Measurements from ENCODE around the gene ADGRG7.
A peak's percentile ranks its signal among the peaks of the same experiment; 100 is the strongest.

The ADGRG7 gene

DNA sequence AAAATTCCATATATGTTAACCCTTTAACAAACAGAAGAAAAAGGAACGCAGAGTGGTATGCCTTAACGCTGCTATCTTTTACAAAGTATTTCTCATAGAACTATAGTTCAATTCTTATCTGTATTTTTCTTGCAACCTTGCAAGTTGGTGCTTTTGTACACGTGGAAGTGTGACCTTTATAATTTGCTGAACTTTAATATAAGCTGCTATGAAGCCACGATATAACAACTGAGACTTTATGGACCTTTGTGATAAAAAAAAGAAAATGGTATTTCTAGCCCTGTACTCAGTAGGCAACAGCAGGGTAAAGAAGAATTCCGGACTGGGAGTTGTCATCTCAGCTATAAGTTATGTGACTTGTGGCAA, 93.6 kb downstream of the ADGRG7 start:
- TF ChIP-seq, protein P1, sequence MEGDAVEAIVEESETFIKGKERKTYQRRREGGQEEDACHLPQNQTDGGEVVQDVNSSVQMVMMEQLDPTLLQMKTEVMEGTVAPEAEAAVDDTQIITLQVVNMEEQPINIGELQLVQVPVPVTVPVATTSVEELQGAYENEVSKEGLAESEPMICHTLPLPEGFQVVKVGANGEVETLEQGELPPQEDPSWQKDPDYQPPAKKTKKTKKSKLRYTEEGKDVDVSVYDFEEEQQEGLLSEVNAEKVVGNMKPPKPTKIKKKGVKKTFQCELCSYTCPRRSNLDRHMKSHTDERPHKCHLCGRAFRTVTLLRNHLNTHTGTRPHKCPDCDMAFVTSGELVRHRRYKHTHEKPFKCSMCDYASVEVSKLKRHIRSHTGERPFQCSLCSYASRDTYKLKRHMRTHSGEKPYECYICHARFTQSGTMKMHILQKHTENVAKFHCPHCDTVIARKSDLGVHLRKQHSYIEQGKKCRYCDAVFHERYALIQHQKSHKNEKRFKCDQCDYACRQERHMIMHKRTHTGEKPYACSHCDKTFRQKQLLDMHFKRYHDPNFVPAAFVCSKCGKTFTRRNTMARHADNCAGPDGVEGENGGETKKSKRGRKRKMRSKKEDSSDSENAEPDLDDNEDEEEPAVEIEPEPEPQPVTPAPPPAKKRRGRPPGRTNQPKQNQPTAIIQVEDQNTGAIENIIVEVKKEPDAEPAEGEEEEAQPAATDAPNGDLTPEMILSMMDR (IDR thresholded peaks at IDR 0.05; ENCODE audit: low read depth, low read length): no peak
- no peak overlapping the region for H3K4me3 ChIP-seq (ENCODE audit: low read depth, low read length)

DNA sequence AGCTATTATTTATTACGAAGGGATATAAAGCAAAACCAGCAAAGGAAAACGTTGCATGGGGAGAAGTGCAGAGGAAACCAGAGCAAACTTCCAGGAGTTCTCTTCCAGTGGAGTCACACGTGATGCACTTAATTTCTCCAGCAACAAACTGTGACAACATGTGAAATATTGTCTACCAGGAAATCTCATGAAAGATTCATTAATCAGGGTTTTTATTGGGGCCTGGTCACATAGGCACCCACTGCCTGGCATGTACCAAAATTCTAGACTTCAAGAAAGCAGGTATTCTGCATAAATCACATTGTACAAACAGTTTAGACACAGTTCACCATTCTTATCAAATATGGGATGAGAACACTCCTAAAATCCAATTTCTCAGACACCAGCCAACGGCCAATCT, 94.5 kb downstream of the ADGRG7 start:
- H3K4me3 ChIP-seq (ENCODE audit: low read depth, low read length): no peak overlapping the region
- TF ChIP-seq, protein P1 (IDR thresholded peaks at IDR 0.05; ENCODE audit: low read depth, low read length): no peak

DNA sequence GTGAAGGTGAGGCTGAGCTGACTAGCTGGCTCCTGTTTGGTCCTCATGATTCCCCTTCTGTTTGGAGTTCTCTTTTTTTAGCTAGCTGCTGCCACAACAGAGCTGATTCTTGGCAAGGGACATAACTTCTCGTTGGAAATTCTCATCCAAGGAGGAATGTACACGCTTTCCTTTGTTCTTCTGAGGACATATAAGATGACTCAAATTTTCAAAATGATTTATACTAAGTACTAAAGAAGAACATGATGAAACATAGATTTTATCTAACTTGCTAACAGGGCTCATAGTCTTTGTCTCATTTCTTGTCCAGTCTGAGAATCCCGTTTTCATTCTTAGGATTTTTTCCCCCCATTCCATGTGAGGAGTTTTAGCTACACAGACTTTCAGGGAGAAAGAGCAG, 97.0 kb downstream of the ADGRG7 start:
- TF ChIP-seq, protein P1 (IDR thresholded peaks at IDR 0.05; ENCODE audit: low read depth, low read length): no peak
- no peak overlapping the region for H3K4me3 ChIP-seq (ENCODE audit: low read depth, low read length)

DNA sequence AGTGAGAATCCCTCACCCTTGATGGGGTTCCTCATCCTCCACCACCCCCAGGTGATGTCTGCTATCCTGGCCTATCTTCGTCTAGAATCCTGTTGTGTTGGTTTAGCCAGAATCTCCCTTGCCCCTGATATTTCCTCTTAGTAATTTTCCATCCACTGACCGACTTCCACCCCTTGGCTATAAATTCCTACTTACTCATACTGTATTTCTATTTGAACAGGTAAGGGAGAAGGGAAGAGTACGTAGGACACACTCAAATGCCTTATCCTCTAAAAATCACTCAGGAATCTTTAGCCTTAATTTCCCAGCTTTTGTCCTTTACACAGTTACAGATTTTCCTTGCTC, 99.2 kb downstream of the ADGRG7 start:
- H3K4me3 ChIP-seq (ENCODE audit: low read depth, low read length): peak overlapping the region; percentile 54
- TF ChIP-seq, protein P1 (IDR thresholded peaks at IDR 0.05; ENCODE audit: low read depth, low read length): no peak

DNA sequence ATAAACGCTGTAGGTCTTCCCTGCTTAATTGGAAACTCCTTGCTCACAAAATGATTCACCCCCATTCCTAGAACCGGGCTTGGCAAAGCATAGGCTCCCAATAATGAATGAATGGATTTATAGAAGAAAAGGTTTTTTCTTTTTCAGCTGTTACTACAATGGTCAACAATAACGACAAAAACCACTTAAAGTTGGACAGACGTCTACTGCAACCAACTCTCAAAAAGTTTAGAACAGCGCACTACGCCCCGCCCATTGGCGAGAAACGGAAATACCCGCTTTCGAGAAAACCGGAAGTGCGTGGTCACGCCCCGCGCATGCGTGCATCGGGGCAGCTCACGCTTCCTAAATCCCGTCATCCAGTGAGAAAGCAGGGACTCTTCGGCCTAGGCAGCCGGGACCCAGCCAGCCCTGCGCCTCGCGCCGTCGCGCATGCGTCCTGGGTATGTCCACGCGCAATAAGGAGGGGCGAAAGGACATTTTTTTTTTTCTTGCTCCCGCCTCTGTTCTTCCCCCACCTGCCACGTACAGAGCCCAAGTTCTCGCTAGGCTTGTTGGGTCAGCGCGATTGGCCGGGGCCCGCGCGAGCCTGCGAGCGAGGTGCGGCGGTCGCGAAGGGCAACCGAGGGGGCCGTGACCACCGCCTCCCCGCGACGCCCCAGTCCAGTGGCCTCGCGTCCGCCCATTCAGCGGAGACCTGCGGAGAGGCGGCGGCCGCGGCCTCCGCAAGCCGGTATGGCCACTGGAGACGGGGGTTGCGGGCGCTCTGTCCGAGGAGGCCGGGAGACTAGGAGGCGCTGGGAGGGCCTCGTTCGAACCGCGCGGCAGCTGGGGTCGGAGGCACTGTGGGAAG, 99.8 kb downstream of the ADGRG7 start, which contains the start of gene TFG:
Gene TFG, plus strand, starts transcription at position 506 of the 853 bp plus-strand sequence. CDS start 4,192 bp downstream, outside the sequence.
- TF ChIP-seq, protein P1 (IDR thresholded peaks at IDR 0.05; ENCODE audit: low read depth, low read length): no peak
- peak within 1 kb of the TSS; percentile 73 for H3K4me3 ChIP-seq (ENCODE audit: low read depth, low read length)

DNA sequence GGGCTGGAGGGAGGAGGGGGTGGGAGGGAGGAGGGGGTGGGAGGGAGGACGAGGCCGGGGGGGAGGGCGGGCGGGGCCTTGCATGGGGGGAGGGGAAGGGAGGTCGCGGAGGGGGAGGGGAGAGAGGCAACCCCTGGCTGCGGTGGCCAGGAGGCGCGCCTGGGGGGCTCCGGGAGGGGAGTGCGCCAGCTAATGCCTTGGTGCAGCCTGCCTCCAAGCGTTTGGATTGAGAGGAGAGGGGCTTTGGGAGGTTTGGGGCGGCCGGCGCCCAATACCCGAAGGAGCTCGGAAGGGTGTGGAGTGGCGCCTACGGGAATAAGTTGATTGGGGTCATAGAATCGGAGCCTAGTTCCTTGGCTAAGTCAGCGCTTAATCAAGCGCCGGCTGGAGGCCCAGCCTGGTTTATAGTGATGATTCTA, 100.5 kb downstream of the ADGRG7 start:
- TF ChIP-seq, protein P1 (IDR thresholded peaks at IDR 0.05; ENCODE audit: low read depth, low read length): no peak
- peak overlapping the region; percentile 73 for H3K4me3 ChIP-seq (ENCODE audit: low read depth, low read length)

DNA sequence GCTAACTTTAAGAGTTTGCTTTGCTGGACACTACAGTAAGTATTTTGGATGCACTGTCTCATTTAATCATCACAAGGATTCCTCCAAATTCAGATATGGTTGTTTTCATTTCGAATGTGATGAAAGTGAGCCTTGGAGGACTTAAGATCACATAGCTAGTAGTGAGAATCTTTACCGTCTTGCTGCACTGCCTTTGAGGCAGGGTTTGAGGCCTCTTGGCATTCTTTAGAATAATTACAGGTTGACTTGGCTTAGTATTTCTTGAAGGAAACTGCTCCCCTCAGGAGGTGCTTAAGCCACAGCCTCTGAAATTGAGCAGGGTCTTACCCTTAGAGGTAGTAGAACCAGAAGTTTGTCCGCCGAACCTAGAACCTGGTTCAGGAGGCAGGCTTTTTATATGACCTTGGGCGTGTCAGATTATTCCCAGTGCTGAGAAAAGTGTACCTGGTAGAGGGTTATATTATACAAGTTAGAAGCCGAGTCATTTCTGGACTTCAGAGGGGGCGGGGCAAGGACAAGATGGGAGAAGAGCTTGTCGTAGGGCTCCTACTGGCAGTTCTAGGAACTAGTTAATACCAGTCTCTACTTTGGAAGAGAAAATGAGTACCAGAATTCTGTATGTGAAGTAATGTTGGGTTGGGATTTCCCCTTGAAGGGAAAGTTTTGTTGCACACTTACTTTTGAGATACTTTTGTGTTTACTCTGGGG, 101.0 kb downstream of the ADGRG7 start:
- peak overlapping the region; percentile 73 for H3K4me3 ChIP-seq (ENCODE audit: low read depth, low read length)
- TF ChIP-seq, protein P1 (IDR thresholded peaks at IDR 0.05; ENCODE audit: low read depth, low read length): 0 out of 2 replicates have a peak, but pooled peaks have one; percentile 19

Measured in WI38 (cell line).